Fibroblast of skin of abdomen (primary cell): Measurements from ENCODE around the gene C19orf44. TPM values are rescaled to one million over a fixed set of nuclear protein-coding genes. Genes with fewer than 3 reads are reported as not detected.
"Not testable (repeated sequence)": the region's sequence is repeated elsewhere in the genome, so short reads cannot be mapped to it uniquely, and the experiment has no call there.

ENCODE experiments used
- DNase-seq: peaks from one replicate; pipeline ENCODE4 v3.0.0-alpha.2; 2013
- polyA plus RNA-seq, 2 experiments: library from polyadenylated mRNA; unstranded; fragments of 120-200 nt; gene quantifications; one replicate each; pipeline ENCODE4 v1.2.1, GENCODE V29; 2013; ENCODE audit not compliant: insufficient read length in 2 of 2

The C19orf44 gene
- polyA plus RNA-seq (2013, experiment 1 of 2; ENCODE audit: insufficient read length): 5.4 TPM
- 7.0 TPM for polyA plus RNA-seq (2013, experiment 2 of 2; ENCODE audit: insufficient read length)

DNA sequence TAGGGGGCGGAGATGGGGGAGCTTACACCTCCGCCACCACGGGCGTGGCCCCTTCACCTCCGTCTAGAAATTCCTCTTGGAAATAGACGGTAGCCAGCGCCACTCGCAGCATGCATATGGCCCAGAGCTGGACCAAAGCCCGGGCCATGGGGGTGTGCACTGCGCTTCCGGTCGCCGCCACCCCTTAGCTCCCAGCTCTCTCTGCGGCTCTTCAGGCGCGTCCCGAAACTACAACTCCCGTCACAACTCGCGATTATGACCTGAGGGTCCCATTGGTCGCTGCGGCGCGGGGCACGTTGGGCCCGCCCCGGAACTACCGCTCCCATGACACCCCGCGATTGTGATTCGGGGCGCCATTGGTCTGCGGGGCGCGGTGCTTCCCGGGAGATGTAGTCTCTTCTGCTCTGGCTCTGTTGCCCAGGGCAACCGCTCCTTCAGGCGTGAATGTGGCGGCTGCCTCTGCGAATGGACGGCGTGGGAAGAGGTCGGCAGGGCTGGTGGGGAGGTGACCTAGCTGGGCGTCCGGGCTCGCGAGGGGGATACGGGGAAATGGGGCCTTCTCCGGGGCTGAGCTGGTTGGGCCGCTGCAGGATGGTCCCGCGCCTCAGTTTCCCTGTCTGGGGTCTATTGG lies at the start of gene C19orf44, which contains the start of gene CALR3:
Gene C19orf44, plus strand, starts transcription at position 413 of the 631 bp plus-strand sequence. CDS start 4,399 bp downstream, outside the sequence.
Gene CALR3, minus strand, starts transcription at position 186 of the 631 bp plus-strand sequence. Its CDS starts 38 bp downstream, at position 148.
- DNase-seq: peak; percentile 99

DNA sequence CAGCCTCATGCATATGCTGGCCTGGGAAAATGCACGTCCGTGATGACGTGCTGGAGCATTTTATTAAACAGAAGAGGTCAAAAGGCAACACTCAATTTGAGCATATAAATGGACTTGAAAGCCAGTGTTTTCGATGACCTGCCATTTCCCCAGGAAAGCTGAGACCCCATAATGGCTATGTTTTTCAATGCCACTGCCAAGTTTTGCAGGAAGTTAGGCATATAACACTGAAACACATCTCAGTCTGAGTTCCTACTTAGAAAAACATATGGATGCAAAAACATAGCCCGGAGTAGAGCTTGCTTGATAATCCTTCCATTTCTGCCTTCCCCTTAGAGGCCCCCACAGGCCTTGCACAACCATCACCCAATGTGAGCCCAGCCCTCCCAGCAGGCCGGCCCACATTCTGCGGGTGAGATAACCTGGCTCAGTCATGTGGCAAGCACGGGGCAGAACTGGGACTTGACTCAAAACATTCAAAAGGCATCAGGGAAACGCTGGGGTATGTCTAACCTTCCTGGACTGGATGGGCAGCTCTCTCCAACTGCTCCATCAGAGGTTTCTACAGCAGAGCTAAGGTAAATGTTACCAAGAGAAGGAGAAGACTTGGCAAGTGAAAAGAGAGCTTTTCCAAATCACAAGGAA lies 49.3 kb upstream of the C19orf44 start:
- DNase-seq: peak; percentile 77

- DNase-seq: not testable (repeated sequence)
These were observed 47.3 kb upstream of the C19orf44 start for GRCh38 chr19:16448872-16449271.

- no peak for DNase-seq
These were observed 46.7 kb upstream of the C19orf44 start for GRCh38 chr19:16449330-16449961.

- DNase-seq: no peak
These were observed 43.9 kb upstream of the C19orf44 start for GRCh38 chr19:16452325-16452724.

- DNase-seq: no peak
These were observed 41.8 kb upstream of the C19orf44 start for GRCh38 chr19:16454351-16454918.

- no peak for DNase-seq
These were observed 40.7 kb upstream of the C19orf44 start for GRCh38 chr19:16455489-16455888.

GRCh38 chr19:16456652-16457194 lies 39.5 kb upstream of the C19orf44 start:
- no peak for DNase-seq

DNA sequence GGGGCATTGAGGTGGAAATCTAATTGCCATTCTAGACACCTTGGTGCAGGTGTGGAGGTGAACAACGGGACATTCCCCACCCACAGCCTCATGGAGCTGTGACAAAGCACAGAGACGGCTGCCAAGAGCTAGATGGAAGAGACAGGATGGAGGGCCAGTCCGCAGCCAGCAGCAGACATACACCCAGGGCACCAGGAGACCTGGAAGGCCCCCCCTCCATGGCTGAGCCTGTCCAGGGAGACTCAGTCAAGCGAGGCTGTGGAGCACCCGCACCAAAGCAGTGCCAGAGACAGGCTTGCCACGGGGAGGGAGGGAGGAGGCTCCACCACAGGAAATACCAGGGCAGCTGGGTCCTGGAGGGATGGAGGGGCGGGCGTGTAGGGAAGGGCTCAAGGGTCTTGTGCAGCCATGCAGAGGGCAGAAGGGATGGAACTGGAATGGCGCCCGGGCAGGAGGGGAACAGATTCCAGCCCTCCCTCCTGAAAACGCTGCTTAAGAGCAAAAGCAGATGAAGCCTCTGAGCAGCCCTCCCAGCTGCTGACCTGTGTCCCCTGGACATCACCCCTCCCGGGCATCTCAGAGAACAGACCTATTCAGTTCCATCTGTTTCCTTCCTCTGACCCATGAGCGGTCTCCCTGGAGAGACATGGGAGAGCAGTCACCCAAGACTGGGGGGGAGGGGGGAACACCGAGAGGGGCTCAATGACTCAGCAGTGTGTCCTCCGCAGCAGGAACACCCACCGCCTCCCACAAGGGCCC lies 38.8 kb upstream of the C19orf44 start:
- peak; percentile 39 for DNase-seq

GRCh38 chr19:16457954-16458331 lies 38.3 kb upstream of the C19orf44 start:
- no peak for DNase-seq

DNA sequence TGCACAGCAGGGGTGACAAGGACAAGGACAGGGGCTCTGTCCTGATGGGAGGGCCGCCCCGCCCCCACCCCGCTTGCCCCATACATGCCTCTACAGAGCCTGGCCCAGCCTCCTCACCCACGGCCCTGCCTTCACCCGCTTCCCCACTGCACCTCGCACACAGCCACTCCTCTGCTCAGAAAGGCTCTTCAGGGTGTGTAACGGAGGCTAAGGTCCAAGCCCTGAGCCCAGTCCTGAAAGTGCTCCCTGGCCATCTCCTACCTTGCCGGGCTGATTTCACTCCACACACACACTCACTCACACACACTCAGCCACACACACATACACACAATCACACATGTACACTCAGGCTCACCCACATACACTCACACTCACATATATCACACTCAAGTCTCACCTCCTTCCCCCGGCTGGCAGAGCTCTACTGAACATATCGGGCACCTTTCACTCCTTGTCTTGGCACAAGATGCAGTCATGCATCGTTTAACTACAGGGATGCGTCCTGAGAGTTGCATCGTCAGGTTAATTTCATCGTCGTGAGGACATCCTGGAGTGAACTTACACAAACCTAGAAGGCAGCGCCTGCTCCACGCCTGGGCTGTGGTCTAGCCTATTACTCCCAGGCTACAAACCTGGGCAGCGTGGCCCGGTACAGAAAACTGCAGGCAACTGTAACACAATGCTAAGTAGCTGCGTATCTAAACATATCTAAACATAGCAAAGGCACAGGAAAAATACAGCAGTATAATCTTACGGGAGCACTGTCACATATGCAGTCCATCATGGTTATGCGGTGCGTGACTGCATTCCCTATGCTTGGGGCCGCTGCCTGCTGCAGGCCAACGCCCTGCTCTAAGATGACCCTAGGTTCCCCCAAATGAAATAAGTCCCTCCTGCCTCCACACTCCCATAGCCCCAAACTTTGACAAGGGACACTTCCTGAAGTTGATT lies 37.5 kb upstream of the C19orf44 start:
- DNase-seq: no peak

DNA sequence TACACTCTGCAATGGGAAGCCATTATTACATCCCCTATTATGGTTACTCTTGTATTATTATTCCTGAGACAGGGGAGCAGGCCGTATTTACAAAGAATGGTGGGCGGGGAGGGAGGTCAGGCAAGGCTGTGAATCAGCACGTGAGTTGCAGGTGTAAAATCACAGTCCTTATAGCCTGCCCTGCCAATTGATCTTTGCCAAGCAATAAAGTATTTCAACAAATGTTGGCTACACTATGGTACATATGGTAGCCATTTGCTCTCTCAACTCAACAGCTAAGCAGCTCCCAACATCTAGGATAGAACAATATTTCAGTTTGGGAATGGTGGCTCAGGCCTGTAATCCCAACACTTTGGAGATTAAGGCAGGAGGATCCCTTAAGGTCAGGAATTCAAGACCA lies 36.5 kb upstream of the C19orf44 start:
- DNase-seq: no peak

DNA sequence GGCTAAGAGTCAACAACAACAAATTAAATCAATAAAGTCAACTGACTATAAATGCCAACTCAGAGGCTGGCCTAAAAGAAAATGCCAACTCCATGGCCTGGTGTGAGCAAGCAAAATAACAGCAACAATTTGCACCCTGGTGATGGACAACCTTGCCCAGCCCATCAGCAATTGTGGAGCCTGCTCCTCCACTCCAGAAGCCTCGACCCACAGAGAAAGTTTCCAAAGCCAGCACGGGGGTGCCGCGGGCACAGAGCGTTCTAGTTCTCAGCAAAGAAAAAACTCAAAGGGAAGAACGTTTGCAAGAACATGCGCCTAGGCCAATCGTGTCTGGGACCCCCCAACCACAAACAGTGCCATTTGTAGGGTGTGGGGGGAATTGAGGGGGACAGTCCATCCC lies 35.7 kb upstream of the C19orf44 start:
- no peak for DNase-seq

- no peak for DNase-seq
These were observed 34.6 kb upstream of the C19orf44 start for GRCh38 chr19:16461630-16462051.

DNA sequence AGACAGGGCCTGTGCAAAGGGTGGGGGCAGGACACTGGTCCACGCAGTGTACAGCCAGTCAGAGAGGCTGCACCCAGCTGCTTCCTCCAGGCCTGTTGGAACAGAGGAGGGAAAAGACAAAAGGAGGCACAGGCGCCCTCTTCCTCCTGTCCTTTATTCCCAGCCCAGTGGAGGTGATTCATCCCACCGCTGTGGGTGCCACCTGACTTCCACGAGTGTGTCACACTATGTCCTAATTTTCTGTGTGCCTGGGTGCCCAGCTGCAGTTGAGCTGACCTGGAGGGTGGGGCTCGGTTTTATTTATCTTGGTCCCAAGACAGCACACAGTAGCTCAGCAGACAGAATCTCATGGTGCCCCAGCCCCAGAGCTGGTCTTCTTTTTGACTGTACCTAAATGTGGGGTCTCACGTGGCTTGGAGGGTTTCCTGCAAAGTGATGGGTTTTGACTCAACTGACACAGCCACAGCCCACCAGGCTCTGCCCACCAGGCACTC lies 33.4 kb upstream of the C19orf44 start:
- no peak for DNase-seq

DNA sequence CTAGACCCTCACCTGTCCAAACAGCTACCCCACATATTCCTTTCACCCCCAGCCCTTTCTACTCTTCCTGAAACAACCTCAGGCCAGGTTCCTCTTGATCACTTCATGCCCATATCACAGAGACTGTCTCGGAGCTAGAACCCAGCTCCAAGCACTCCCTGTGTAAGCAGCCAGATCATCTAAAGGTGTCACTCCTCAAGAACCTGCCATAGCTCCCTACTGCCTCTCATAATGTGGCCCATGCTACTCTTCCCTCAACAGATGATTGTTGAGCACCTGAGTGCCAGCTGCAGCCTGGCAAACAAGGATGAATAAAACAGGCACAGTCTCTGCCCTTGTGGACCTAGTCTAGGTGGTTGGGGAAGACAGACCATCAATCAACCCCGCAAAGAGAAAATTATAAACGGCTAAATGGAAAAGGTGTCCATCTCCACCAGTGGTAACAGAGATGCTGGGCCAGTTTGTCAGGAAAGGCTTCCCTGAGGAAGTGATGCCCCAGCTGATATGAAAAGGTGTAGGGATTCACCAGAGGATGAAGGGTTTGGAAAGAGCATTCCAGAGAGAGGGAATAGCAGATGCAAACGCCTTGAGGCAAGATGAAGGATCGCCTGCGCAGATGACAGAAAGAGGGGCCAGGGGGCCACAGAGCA lies 32.7 kb upstream of the C19orf44 start:
- DNase-seq: no peak

DNA sequence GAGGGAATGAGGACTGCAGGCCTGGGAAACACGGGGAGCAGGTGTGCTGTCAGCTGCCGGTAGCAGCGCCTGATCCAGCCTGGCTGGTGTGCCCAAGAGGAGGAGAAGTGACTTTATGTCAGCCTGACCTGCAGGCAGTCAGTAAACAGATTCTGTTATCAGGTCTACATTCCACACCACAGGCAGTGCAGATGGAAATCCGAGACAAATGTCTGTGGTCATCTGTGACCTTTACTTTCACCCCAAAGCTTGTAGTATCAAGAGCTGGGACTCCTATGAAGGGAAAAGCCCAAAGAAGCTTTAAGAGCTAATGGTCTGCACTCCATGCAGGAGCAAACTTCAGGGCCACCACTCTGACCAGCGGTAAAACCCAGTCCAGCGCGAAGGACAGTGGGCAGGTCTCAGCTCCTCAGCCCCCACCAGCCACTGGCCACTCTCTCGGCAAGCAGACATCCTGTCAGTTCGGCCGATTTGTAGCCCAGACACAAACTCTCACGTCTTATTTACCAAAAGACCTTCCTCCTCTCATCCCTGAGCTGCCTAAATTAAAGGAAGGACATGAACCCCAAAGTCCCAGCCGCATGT lies 32.1 kb upstream of the C19orf44 start:
- no peak for DNase-seq

DNA sequence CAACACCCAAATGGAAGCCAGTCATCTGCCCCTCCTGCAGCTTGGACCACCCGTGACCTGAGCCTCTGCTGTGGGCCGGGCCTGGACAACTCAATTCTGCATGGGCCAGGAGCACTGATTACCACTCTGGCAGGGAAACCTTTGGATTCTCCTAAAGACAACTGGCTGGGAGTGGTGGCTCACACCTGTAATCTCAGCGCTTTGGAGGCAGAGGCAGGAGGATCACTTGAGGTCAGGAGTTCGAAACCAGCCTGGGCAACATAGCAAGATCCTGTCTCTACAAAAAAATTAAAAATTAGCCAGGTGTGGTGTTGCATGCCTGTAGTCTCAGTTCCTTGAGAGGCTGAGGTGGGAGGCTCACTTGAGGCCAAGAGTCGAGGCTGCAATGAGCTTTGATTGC lies 31.0 kb upstream of the C19orf44 start:
- DNase-seq: no peak

DNA sequence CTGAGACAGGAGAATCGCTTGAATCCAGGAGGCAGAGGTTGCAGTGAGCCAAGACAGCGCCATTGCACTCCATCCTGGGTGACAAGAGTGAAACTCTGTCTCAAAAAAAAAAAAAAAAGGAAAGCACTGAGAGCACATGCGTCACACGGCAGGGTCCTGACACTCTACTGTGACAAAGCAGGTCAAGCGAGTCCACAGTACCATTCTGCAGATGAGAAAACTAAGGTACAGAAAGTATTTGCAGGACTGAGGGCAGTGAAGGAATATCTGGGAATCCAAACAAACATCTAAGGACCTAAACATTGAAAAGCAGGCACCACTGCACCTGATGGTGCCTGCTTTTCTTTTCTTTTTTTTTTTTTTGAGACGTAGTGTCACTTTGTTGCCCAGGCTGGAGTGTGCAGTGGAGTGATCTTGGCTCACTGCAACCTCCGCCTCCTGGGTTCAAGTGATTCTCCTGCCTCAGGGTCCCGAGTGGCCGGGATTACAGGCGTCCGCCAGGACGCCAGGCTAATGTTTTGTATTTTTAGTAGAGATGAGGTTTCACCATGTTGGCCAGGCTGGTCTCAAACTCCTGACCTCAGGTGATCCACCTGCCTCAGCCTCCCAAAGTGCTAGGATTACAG lies 29.3 kb upstream of the C19orf44 start:
- DNase-seq: not testable (repeated sequence)
